ENCODE results near the gene LARP1B.
"Not testable (repeated sequence)": the region's sequence is repeated elsewhere in the genome, so short reads cannot be mapped to it uniquely, and the experiment has no call there.

LARP1B gene

DNA sequence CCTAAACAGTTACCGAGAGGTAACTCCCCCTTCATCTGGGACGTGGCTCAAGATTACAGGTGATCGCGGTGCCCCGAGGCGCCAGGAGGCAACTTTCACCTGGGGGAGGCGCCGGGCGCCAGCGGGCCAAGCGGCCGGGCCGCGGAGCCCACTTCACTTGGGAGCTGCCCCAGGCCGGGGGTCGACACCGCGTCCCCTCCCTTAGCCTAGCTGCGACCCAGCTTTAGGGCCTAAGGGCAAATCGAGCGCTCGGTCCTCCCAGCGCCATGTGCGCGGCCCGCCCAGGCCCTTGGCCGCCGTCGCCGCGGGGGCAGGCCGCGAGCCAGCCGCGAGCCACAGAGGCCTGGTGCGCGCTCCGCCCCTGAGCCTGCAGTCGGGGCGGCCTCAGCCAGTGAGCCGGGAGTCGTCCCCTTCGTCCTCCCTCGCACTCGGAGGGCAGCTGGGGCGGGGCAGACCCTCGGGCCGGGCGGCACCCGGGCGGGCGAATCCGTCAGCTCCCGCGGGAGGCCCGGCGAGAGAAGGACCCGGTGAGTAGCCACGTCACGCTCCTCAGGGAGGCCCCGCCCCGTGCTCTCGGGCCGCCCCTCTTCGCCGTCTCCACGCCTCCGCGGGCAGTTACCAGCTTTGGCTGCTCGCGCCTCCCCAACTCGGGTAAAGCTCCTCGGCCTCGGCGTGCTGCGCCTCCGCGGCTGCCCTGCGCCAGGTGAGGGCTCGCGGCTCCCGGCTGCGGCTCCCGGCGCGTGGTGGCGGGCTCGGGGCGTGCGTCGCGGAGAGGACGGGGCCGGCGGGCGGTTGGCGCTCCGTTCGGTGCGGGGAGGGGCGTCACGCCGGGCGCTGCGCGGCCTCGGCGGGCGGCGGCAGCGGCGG lies at the start of gene LARP1B:
TSS of gene LARP1B (plus strand) at position 614 of the 867 bp plus-strand sequence. CDS start 13,640 bp downstream, outside the sequence.
- DNase-seq: peak; percentile 86 to 98

DNA sequence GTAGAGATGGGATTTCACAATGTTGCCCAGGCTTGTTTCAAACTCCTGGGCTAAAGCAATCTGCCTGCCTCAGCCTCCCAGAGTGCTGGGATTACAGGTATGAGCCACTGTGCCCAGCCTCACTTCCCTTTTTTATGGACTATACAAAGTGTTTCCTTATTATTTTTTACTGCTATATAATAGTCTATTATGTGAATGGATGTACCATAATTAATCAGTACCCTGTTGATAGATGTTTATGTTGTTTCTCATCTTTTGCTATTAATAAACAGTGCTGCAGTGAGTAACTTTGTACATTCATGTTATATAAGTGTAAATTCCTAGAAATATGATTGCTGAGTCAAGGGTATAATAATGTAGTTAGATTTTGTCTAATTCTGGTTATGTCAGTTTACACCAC lies 35.8 kb upstream of the LARP1B start:
- no peak for DNase-seq

- DNase-seq: no peak
Measured at GRCh38 chr4:128029907-128030306, 31.2 kb upstream of the LARP1B start.

DNA sequence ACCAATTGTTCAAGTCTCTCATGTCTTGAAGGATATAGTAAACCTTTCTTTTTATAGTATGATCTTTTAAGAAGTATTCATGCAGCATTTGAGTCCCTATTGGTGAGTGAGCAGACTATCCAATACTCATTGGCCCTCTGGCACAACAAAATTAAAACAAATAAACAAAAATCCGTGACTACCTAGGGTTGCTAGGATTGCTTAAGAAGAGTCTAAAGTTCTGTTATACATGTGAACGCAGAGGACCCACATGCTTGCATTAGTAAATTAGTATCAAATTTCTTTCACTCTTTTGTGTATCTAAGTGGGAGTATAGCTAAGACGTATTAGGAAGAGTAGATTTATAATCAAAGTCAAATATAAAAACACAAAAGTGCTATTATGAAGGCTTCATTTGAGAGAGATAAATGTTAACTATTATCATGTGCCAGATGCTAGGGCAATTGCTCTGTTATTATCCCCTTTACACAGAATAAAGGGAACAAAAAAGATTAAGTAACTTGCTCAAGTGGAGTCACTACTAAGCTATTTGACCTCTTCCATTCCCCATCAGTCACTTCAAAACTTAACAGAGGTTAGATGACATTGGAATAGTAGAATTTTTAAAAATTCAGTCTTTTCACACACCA lies 29.2 kb upstream of the LARP1B start:
- no peak for DNase-seq

DNA sequence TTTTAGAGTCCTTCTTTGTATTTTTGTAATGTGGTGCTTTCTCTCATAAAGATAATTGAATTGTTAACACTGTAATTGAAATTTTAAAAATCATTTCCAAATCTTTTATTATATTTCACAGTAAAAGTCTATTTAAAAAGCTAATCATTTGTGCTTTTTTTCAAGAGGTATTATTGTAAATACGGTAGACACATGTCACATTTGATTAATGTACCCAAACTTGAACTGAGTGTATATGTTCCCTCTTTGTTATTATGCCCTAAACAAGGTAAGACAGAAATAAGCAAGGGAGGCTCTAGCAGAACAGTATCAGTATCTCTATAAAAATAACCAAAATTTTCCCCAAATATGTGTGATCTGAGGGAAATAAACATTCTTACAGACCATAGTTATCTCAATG lies 21.5 kb upstream of the LARP1B start:
- DNase-seq: no peak

DNA sequence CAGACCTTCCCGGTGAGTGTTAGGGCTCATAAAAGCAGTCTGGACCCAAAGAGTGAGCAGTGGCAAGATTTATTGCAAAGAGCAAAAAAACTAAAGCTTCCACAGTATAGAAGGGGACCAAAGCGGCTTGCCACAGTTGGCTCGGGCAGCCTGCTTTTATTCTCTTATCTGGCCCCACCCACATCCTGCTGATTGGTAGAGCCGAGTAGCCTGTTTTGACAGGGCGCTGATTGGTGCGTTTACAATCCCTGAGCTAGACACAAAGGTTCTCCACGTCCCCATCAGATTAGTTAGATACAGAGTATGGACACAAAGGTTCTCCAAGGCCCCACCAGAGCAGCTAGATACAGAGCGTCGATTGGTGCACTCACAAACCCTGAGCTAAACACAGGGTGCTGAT lies 14.1 kb upstream of the LARP1B start:
- not testable (repeated sequence) for DNase-seq

- DNase-seq: not testable (repeated sequence)
Measured at GRCh38 chr4:128047514-128047913, 13.6 kb upstream of the LARP1B start.

- peak in 1 of 2 experiments; percentile 38 for DNase-seq
Measured at GRCh38 chr4:128051229-128051628, 9.9 kb upstream of the LARP1B start.

DNA sequence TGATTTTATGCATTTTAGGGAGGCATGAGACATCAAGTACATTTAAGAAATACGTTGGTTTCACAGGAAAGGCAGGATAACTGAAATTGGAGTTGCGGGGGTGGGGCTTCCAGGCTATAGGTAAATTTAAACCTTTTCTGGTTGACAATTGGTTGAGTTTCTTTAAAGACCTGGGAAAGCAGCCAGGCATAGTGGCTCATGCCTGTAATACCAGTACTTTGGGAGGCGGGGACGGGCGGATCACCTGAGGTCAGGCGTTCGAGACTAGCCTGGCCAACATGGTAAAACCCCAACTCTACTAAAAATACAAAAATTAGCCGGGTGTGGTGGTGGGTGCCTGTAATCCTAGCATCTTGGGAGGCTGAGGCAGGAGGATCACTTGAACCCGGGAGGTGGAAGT lies 6.2 kb upstream of the LARP1B start:
- DNase-seq: not testable (repeated sequence)

- DNase-seq: not testable (repeated sequence)
Measured at GRCh38 chr4:128055441-128056206, 5.5 kb upstream of the LARP1B start.

DNA sequence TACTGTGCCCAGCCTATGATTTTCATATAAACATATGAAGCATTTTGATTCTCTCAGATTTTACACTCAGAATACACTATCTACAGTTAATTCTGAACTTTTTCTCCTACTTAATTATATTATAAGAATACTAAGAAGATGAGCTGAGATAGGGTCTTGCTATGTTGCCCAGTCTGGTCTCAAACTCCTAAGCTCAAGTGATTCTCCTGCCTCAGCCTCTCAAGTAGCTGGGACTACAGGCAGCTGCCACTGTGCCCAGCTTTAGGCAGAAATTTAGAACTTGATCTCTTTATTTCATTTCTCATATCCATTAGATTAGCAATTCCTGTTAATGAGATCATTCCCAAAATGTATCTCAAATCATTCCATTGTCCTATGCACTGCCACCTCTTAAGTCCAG lies 4.7 kb upstream of the LARP1B start:
- no peak for DNase-seq

- peak; percentile 35 to 39 for DNase-seq
Measured at GRCh38 chr4:128060121-128060698, 902 bp upstream of the LARP1B start.

- DNase-seq: peak; percentile 83 to 85
Measured at GRCh38 chr4:128061566-128062536, 739 bp downstream of the LARP1B start.

DNA sequence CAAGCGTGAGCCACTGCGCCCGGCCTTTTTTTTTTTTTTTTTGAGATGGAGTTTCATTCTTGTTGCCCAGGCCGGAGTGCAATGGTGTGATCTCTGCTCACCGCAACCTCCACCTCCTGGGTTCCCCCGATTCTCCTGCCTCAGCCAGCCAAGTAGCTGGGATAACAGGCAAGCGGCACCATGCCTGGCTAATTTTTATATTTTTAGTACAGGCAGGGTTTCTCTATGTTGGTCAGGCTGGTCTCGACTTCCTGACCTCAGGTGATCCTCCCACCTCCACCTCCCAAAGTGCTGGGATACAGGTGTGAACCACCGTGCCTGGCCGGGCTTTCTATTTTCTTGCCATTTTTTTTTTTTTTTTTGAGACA lies 5.3 kb downstream of the LARP1B start:
- not testable (repeated sequence) for DNase-seq

DNA sequence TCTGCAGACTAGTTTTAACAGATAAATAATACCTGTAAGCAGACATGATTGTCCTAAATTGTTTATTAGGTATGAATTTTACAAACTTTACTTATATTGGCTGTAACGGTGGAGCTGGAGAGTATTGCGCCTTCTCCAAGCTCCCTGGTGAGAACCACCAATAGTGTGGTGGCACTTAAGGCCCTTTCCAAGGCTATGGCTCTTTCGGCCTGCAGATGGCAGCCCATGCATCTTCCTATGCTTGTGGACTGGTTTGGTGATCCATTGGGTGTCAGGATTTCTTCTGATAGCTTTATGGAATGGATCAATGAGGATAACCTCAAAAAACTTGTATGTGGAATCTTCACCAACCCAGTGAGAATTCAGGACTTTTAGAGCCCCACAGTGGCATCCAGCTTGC lies 7.8 kb downstream of the LARP1B start:
- peak in 1 of 2 experiments; percentile 12 for DNase-seq

DNA sequence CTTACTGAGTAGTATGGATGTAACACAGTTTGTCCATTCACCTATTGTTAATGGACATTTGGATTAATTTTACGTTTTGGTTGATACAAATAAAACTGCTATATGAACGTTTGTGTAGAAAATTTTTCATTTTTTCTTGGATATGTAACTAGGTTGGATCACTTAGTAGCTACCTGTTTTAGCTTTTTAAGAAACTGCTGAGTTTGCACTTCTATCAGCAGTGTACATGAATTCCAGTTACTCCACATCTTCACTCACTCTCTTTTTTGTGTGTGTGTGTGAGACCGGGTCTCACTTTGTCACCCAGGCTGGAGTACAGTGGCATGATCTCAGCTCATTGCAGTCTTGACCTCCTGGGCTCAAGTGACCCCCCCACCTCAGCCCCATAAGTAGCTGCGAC lies 15.4 kb downstream of the LARP1B start:
- DNase-seq: no peak

DNA sequence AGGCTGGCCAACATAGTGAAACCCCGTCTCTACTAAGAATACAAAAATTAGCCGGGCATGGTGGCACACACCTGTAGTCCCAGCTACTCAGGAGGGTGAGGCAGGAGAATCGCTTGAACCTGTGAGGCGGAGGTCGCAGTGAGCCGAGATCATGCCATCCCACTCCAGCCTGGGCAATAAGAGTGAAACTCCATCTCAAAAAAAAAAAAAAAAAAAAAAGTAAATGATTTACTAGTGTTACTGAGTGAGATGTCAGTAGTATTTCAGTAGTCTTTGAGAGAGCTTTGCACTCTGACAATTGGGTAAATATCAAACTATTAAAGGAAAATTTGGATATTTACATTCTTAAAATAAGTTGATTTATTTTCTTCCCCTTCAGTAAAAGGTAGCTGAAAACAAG lies 34.2 kb downstream of the LARP1B start:
- not testable (repeated sequence) for DNase-seq

DNA sequence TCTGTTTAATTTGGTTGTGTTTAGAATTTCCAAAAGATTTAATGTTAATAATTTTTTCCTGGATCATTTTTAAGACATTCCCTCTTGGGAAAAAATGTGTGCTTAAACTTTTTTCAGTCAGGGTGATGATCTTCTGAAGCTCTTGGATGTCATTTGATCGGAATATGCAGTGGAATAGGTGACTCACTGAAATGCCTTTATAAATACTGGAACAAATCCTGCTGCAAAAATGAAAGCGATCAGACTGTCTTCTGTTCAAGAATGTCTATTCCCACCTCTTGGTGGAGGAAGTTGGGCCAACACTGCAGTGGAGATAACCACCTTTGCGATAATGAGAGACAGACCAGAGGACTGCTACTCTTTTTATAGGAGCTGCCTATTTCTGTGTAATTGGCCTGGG lies 46.7 kb downstream of the LARP1B start:
- no peak for DNase-seq

DNA sequence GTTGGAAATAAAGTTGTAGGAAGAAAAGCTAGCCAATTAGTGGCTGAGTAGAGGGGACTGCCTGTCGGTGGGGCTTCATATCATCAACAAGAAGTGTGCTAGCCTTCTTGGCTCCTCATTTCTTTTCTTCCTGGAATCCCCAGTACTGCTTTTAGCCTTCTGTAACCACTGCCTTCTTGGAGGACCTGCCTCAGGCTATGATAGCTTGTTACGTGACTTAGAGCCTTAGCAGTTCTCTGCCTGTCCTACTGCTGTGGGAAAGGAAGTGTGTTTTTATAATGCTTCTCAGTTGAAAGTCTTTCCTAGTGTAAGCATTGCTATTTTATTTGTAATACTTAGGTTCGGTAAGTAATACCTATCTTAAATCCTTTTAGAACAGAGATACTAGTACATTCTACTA lies 61.9 kb downstream of the LARP1B start:
- DNase-seq: no peak

DNA sequence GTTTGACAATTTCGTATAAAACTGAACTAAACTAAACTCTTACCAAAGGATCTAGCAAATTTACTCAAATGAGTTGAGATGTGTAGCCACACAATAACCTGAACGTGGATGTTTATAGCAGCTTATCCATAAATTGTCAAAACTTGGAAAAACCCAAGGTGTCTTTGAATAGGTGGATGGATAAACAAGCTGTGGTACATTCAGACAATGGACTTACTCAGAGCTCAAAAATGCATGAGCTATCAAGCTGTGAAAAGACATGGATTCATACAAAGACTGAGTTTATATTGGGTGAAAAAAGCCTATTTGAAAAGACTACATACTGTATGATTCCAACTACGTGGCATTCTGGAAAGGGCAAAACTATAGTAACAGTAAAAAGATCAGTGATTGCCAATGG lies 69.5 kb downstream of the LARP1B start:
- no peak for DNase-seq

DNA sequence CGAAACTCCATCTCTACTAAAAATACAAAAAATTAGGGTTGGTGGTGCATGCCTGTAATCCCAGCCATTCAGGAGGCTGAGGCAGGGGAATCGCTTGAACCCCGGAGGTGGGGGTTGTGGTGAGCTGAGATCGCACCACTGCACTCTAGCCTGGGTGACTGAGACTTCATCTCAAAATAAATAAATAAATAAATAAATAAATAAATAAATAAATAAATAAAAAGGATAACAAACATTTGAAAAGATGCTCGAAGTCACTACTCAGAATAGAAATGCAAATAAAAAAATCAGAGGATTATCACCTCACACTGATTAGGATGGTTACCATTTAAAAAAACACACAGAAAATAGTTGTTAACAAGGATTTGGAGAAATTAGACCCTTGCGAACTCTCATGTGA lies 73.8 kb downstream of the LARP1B start:
- DNase-seq: no peak

DNA sequence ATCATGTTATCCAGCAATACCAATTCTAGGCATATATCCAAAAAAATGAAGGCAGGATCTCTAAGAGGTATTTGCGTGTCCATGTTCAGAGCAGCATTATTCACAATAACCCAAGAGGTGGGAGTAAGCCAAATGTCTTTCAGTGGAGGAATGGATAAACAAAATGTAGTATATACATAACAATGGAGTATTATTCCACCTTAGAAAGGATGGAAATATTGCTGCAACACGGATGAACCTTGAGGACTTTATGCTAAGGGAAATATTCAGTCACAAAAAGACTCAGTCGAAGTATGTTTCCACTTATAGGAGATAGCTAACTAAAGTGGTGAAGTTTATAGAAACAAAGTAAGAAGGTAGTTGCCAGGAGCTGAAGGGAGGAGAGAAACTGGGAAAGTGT lies 74.3 kb downstream of the LARP1B start:
- no peak for DNase-seq

Measured in NCI-H526 (cell line).